WTC11 (cell line): ENCODE results near the gene GORASP1. TPM values are rescaled to one million over a fixed set of nuclear protein-coding genes. Genes with fewer than 3 reads are reported as not detected.
A peak's percentile ranks its signal among the peaks of the same experiment; 100 is the strongest.

Experiments
- ATAC-seq: fragments of 200-7000 bp; cut with Tn5 transposase; 2 replicates; pipeline ENCODE4 v1.10.0; 2021; ENCODE audit warnings: mild to moderate bottlenecking, moderate library complexity
- CTCF ChIA-PET: fragments of 300-600 bp; sonication (Branson Sonifier 250); formaldehyde crosslinking; loops from one replicate; lab custom pipeline; 2021; ENCODE audit warnings: antibody characterized with exemption; lab: Charles Lee
- POLR2A ChIA-PET: fragments of 350-600 bp; sonication (Branson Sonifier 250); formaldehyde crosslinking; loops from one replicate; lab custom pipeline; 2021; ENCODE audit warnings: antibody characterized with exemption; lab: Charles Lee
- DNase-seq: peaks from one replicate; pipeline ENCODE4 v3.0.0; 2021; ENCODE audit warnings: low spot score
- H3K27ac Mint-ChIP-seq: 2 replicates; pipeline ENCODE4 v1.8.0; 2021; ENCODE audit warnings: mixed read lengths
- H3K27me3 Mint-ChIP-seq: 2 replicates; pipeline ENCODE4 v1.8.0; 2021; ENCODE audit warnings: low read depth, mild to moderate bottlenecking, moderate library complexity, mixed read lengths
- H3K36me3 Mint-ChIP-seq: 2 replicates; pipeline ENCODE4 v1.8.0; 2021; ENCODE audit warnings: mixed read lengths
- H3K4me1 Mint-ChIP-seq: 2 replicates; pipeline ENCODE4 v1.8.0; 2022; ENCODE audit warnings: mixed read lengths
- H3K4me3 Mint-ChIP-seq: 2 replicates; pipeline ENCODE4 v1.8.0; 2021; ENCODE audit warnings: mild to moderate bottlenecking, moderate library complexity, mixed read lengths
- H3K9me3 Mint-ChIP-seq: 2 replicates; pipeline ENCODE4 v1.8.0; 2021; ENCODE audit warnings: mixed read lengths
- ATF3 ChIP-seq: sonication (generic); formaldehyde crosslinking; conservative IDR thresholded peaks from 2 replicates; pipeline ENCODE4 v1.8.1; 2022; ENCODE audit warnings: mild to moderate bottlenecking, missing genetic modification reagents
- CTCF ChIP-seq: fragments of 200-600 bp; IDR thresholded peaks from 2 replicates; pipeline ENCODE4 v1.8.0; 2022; ENCODE audit warnings: antibody characterized with exemption
- ELF4 ChIP-seq: sonication (generic); formaldehyde crosslinking; IDR thresholded peaks from 2 replicates; pipeline ENCODE4 v1.8.1; 2022; ENCODE audit warnings: low read depth, mild to moderate bottlenecking, moderate library complexity, missing genetic modification reagents
- GRHL2 ChIP-seq: fragments of 250-450 bp; sonication (Bioruptor Pico); IDR thresholded peaks from 2 replicates; pipeline ENCODE4 v1.8.0; 2022; ENCODE audit warnings: mild to moderate bottlenecking, moderate library complexity; ENCODE audit not compliant: insufficient replicate concordance, severe bottlenecking
- GTF2I ChIP-seq: fragments of 250-450 bp; sonication (Bioruptor Pico); conservative IDR thresholded peaks from 2 replicates; pipeline ENCODE4 v1.4.0; 2021; ENCODE audit warnings: mild to moderate bottlenecking
- NR1H2 ChIP-seq: sonication (generic); formaldehyde crosslinking; IDR thresholded peaks from 2 replicates; pipeline ENCODE4 v1.9.0; 2021; ENCODE audit warnings: mild to moderate bottlenecking, moderate library complexity, missing genetic modification reagents
- PRDM15 ChIP-seq: sonication (generic); formaldehyde crosslinking; IDR thresholded peaks from 2 replicates; pipeline ENCODE4 v1.8.0; 2022; ENCODE audit warnings: missing genetic modification reagents
- PRRX2 ChIP-seq: fragments of 250-450 bp; sonication (Bioruptor Pico); IDR thresholded peaks from 2 replicates; pipeline ENCODE4 v1.8.0; 2021; ENCODE audit warnings: mild to moderate bottlenecking
- TEAD1 ChIP-seq: sonication (generic); formaldehyde crosslinking; IDR thresholded peaks from 2 replicates; pipeline ENCODE4 v1.8.0; 2022; ENCODE audit warnings: mild to moderate bottlenecking, missing genetic modification reagents
- USF1 ChIP-seq: sonication (generic); formaldehyde crosslinking; IDR thresholded peaks from 2 replicates; pipeline ENCODE4 v1.8.0; 2022; ENCODE audit warnings: mild to moderate bottlenecking, missing genetic modification reagents
- ZBTB21 ChIP-seq: sonication (generic); formaldehyde crosslinking; IDR thresholded peaks from 2 replicates; pipeline ENCODE4 v1.8.1; 2023; ENCODE audit warnings: mild to moderate bottlenecking, missing genetic modification reagents, borderline replicate concordance
- ZNF121 ChIP-seq: sonication (generic); formaldehyde crosslinking; IDR thresholded peaks from 2 replicates; pipeline ENCODE4 v1.8.0; 2023; ENCODE audit warnings: missing genetic modification reagents
- ZNF263 ChIP-seq: sonication (generic); formaldehyde crosslinking; IDR thresholded peaks from 2 replicates; pipeline ENCODE4 v1.8.1; 2022; ENCODE audit warnings: low read depth, mild to moderate bottlenecking, moderate library complexity, missing genetic modification reagents
- ZNF396 ChIP-seq: fragments of 250-450 bp; sonication (Bioruptor Pico); IDR thresholded peaks from 2 replicates; pipeline ENCODE4 v1.8.0; 2021; ENCODE audit warnings: mild to moderate bottlenecking, moderate library complexity, borderline replicate concordance
- ZNF425 ChIP-seq: fragments of 250-450 bp; sonication (Bioruptor Pico); conservative IDR thresholded peaks from 2 replicates; pipeline ENCODE4 v1.9.0; 2021; ENCODE audit warnings: mild to moderate bottlenecking
- ZNF512 ChIP-seq: sonication (generic); formaldehyde crosslinking; IDR thresholded peaks from 2 replicates; pipeline ENCODE4 v1.8.1; 2022; ENCODE audit warnings: missing genetic modification reagents, borderline replicate concordance
- total RNA-seq: library from RNA; stranded (reverse); gene quantifications from 3 replicates; pipeline ENCODE4 v1.2.3, GENCODE V29; 2021

Gene GORASP1
- total RNA-seq, 1 experiment from 2014 or later, result 47.4 TPM

GRCh38 chr3:39101022-39101689 is 6.3 kb downstream of the GORASP1 start:
- ATAC-seq, result peak; percentile 83
- CTCF ChIA-PET, result interaction anchor here (0.6 to 2.8 kb wide), 10 partner anchors 8 to 277 kb away, joined by 3 to 37 read pairs (median 4); partner anchors contain the start of gene CX3CR1
- no peak for TF ChIP-seq ZBTB21 (CRISPR knock-in tag)
- no peak for TF ChIP-seq TEAD1 (CRISPR knock-in tag)
- no peak for TF ChIP-seq GRHL2
- TF ChIP-seq USF1, result no peak
- TF ChIP-seq ZNF425 (CRISPR knock-in tag), result no peak
- TF ChIP-seq CTCF, result peak; percentile 50
- TF ChIP-seq, all 79 proteins: peak for 1
- Mint-ChIP-seq H3K27me3 (no peaks in the 10 kb centered on the region), H3K4me3 (no peak overlapping the region), H3K4me1 (peaks cover 10% of the 10 kb centered on the region), H3K27ac (no peak overlapping the region), H3K9me3 (no peaks in the 10 kb centered on the region), H3K36me3 (peaks cover 21% of the 10 kb centered on the region; the same call in 1 of the 2 replicates)
- POLR2A ChIA-PET, result interaction anchor here (0.5 kb wide), 1 partner anchor 450 kb away, joined by 3 read pairs; no protein-coding TSS in a partner anchor
- peak; percentile 55 for DNase-seq

GRCh38 chr3:39100500-39100886 is 6.9 kb downstream of the GORASP1 start:
- H3K27me3 Mint-ChIP-seq, result no peaks in the 10 kb centered on the region
- POLR2A ChIA-PET, result no interaction called here
- ATAC-seq (no peak), DNase-seq (no peak)
- peaks cover 26% of the 10 kb centered on the region for H3K36me3 Mint-ChIP-seq
- no peak overlapping the region for H3K27ac Mint-ChIP-seq
- no peak overlapping the region for H3K4me3 Mint-ChIP-seq
- TF ChIP-seq ZNF121 (CRISPR knock-in tag) (no peak), ZNF263 (CRISPR knock-in tag) (no peak), GTF2I (CRISPR knock-in tag) (no peak)
- no peaks in the 10 kb centered on the region for H3K9me3 Mint-ChIP-seq
- CTCF ChIA-PET, result interaction anchor here (1.0 to 2.8 kb wide), 6 partner anchors 25 to 278 kb away, joined by 3 to 37 read pairs (median 6); partner anchors contain the start of gene CX3CR1
- H3K4me1 Mint-ChIP-seq, result peaks cover 3% of the 10 kb centered on the region

GRCh38 chr3:39099738-39100499 is 7.5 kb downstream of the GORASP1 start:
- Mint-ChIP-seq H3K4me1 (no peaks in the 10 kb centered on the region), H3K27me3 (no peaks in the 10 kb centered on the region), H3K36me3 (peaks cover 32% of the 10 kb centered on the region), H3K4me3 (no peak overlapping the region), H3K9me3 (no peaks in the 10 kb centered on the region), H3K27ac (no peak overlapping the region)
- DNase-seq (no peak), ATAC-seq (no peak)
- ChIA-PET CTCF (interaction anchor here (1.6 to 2.7 kb wide), 2 partner anchors 192 to 278 kb away, joined by 3 to 18 read pairs; no protein-coding TSS in a partner anchor), POLR2A (no interaction called here)
- TF ChIP-seq PRDM15 (CRISPR knock-in tag) (no peak), NR1H2 (CRISPR knock-in tag) (no peak), PRRX2 (CRISPR knock-in tag) (no peak), ATF3 (CRISPR knock-in tag) (no peak), ELF4 (CRISPR knock-in tag) (no peak), ZNF396 (CRISPR knock-in tag) (no peak), ZNF512 (no peak)
